Measurements from ENCODE around the gene MARS2. TPM values are rescaled to one million over a fixed set of nuclear protein-coding genes. Genes with fewer than 3 reads are reported as not detected.

The MARS2 gene
- polyA plus RNA-seq, 1 of the 3 experiments (the other 2 are of a cell fraction), result 2.4 TPM

DNA sequence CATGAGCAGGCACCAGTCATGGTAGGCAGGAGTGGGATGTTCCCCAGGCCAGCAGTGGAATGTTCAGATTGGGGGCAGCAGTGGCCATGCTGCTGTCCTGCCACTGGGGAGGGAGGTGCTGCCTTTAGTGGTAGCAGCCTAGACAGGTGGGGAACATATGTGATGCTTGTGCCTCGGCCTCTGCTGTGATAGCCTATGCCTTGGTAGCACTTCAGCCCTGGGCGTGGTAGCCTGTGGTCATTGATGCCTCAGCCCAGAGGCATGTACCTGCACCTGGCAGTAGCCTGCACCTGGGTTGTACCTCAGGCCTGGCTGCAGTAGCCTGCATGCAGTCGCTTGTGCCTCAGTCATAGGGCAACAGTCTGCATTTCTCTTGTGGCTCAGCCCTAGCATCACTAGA, 36.9 kb upstream of the MARS2 start (continued):
- TF ChIP-seq, protein P1, sequence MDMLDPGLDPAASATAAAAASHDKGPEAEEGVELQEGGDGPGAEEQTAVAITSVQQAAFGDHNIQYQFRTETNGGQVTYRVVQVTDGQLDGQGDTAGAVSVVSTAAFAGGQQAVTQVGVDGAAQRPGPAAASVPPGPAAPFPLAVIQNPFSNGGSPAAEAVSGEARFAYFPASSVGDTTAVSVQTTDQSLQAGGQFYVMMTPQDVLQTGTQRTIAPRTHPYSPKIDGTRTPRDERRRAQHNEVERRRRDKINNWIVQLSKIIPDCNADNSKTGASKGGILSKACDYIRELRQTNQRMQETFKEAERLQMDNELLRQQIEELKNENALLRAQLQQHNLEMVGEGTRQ (IDR thresholded peaks at IDR 0.05; ENCODE audit: borderline replicate concordance, low read depth, low read length), result no peak
- no peak for TF ChIP-seq CHD2 (IDR thresholded peaks at IDR 0.05; ENCODE audit: low read length, partially characterized antibody)
- TF ChIP-seq RXRA (IDR thresholded peaks at IDR 0.05; ENCODE audit: borderline replicate concordance, low read depth), result no peak
- TF ChIP-seq RAD21 (IDR thresholded peaks at IDR 0.05; ENCODE audit: low read length), result no peak
- TF ChIP-seq FOXJ3 (CRISPR knock-in tag; IDR thresholded peaks at IDR 0.05), result no peak
- TF ChIP-seq SIN3A (IDR thresholded peaks at IDR 0.05; ENCODE audit: borderline replicate concordance, low read depth, low read length), result no peak
- no peak for TF ChIP-seq NFIC (IDR thresholded peaks at IDR 0.05; ENCODE audit: borderline replicate concordance)

DNA sequence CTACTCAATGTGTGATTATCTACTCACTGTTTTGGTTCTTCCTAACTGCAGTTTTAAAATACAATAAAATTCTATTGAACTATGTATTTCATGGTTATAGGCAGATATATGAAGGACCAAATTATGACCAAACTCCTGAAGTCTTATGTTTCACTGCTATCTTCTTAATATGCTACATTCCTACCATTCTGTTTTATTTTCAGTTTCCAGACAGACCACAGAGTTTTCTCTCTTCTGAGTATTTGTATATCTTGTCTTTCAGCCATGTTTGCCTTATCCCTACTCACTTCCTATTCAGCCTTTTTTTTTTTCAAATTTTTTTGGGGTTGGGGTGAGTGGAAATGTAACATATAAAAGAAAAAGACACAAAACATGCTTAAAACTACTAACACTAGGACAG, 36.1 kb upstream of the MARS2 start:
- no peaks in the 10 kb centered on the region for H3K9me2 ChIP-seq
- no peak overlapping the region for H3K4me3 ChIP-seq (ENCODE audit: low read depth in 2 of 2, low read length in 1 of 2)
- no peak for DNase-seq
- H3K27me3 ChIP-seq (ENCODE audit: insufficient read depth), result no peaks in the 10 kb centered on the region
- H3F3A ChIP-seq (replicated peaks; ENCODE audit: insufficient read depth), result no peaks in the 10 kb centered on the region
- H3K4me1 ChIP-seq (ENCODE audit: control insufficient read depth in 1 of 2, insufficient read depth in 2 of 2, low read depth in 1 of 2, low read length in 1 of 2), result no peaks in the 10 kb centered on the region; a peak in 1 of 4 replicates
- no peaks in the 10 kb centered on the region for H3K36me3 ChIP-seq (replicated peaks in 1 of 2; ENCODE audit: control insufficient read depth in 1 of 2, insufficient read depth in 2 of 2, low read length in 1 of 2)
- TF ChIP-seq, protein P2, sequence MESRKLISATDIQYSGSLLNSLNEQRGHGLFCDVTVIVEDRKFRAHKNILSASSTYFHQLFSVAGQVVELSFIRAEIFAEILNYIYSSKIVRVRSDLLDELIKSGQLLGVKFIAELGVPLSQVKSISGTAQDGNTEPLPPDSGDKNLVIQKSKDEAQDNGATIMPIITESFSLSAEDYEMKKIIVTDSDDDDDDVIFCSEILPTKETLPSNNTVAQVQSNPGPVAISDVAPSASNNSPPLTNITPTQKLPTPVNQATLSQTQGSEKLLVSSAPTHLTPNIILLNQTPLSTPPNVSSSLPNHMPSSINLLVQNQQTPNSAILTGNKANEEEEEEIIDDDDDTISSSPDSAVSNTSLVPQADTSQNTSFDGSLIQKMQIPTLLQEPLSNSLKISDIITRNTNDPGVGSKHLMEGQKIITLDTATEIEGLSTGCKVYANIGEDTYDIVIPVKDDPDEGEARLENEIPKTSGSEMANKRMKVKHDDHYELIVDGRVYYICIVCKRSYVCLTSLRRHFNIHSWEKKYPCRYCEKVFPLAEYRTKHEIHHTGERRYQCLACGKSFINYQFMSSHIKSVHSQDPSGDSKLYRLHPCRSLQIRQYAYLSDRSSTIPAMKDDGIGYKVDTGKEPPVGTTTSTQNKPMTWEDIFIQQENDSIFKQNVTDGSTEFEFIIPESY (IDR thresholded peaks at IDR 0.05; ENCODE audit: borderline replicate concordance, low read depth), result no peak
- no peak for TF ChIP-seq NFIC (IDR thresholded peaks at IDR 0.05; ENCODE audit: borderline replicate concordance)
- TF ChIP-seq, protein P3, sequence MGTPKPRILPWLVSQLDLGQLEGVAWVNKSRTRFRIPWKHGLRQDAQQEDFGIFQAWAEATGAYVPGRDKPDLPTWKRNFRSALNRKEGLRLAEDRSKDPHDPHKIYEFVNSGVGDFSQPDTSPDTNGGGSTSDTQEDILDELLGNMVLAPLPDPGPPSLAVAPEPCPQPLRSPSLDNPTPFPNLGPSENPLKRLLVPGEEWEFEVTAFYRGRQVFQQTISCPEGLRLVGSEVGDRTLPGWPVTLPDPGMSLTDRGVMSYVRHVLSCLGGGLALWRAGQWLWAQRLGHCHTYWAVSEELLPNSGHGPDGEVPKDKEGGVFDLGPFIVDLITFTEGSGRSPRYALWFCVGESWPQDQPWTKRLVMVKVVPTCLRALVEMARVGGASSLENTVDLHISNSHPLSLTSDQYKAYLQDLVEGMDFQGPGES (IDR thresholded peaks at IDR 0.05; ENCODE audit: low read depth, low read length), result no peak
- no peak for TF ChIP-seq FOXM1 (IDR thresholded peaks at IDR 0.05; ENCODE audit: low read depth)
- no peak for TF ChIP-seq RFX5 (IDR thresholded peaks at IDR 0.05; ENCODE audit: low read length)
- no peak for TF ChIP-seq TAF1 (IDR thresholded peaks at IDR 0.05; ENCODE audit: borderline replicate concordance, low read depth, low read length)
- TF ChIP-seq SIN3A (IDR thresholded peaks at IDR 0.05; ENCODE audit: borderline replicate concordance, low read depth, low read length), result no peak
- no peak for TF ChIP-seq MXI1 (IDR thresholded peaks at IDR 0.05; ENCODE audit: low read depth, low read length)
- TF ChIP-seq, protein P4, sequence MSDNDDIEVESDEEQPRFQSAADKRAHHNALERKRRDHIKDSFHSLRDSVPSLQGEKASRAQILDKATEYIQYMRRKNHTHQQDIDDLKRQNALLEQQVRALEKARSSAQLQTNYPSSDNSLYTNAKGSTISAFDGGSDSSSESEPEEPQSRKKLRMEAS (IDR thresholded peaks at IDR 0.05; ENCODE audit: low read depth), result no peak
- TF ChIP-seq JUND (IDR thresholded peaks at IDR 0.05), result no peak
- TF ChIP-seq, protein P5, sequence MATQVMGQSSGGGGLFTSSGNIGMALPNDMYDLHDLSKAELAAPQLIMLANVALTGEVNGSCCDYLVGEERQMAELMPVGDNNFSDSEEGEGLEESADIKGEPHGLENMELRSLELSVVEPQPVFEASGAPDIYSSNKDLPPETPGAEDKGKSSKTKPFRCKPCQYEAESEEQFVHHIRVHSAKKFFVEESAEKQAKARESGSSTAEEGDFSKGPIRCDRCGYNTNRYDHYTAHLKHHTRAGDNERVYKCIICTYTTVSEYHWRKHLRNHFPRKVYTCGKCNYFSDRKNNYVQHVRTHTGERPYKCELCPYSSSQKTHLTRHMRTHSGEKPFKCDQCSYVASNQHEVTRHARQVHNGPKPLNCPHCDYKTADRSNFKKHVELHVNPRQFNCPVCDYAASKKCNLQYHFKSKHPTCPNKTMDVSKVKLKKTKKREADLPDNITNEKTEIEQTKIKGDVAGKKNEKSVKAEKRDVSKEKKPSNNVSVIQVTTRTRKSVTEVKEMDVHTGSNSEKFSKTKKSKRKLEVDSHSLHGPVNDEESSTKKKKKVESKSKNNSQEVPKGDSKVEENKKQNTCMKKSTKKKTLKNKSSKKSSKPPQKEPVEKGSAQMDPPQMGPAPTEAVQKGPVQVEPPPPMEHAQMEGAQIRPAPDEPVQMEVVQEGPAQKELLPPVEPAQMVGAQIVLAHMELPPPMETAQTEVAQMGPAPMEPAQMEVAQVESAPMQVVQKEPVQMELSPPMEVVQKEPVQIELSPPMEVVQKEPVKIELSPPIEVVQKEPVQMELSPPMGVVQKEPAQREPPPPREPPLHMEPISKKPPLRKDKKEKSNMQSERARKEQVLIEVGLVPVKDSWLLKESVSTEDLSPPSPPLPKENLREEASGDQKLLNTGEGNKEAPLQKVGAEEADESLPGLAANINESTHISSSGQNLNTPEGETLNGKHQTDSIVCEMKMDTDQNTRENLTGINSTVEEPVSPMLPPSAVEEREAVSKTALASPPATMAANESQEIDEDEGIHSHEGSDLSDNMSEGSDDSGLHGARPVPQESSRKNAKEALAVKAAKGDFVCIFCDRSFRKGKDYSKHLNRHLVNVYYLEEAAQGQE (IDR thresholded peaks at IDR 0.05; ENCODE audit: low read depth, low read length), result no peak
- no peak for TF ChIP-seq RXRA (IDR thresholded peaks at IDR 0.05; ENCODE audit: borderline replicate concordance, low read depth)
- TF ChIP-seq GABPA (IDR thresholded peaks at IDR 0.05; ENCODE audit: low read depth), result no peak
- TF ChIP-seq FOSL2 (IDR thresholded peaks at IDR 0.05; ENCODE audit: borderline replicate concordance, low read depth), result no peak
- no peak for TF ChIP-seq SMC3 (IDR thresholded peaks at IDR 0.05; ENCODE audit: low read depth, low read length)
- no peak for TF ChIP-seq YY1 (IDR thresholded peaks at IDR 0.05; ENCODE audit: low read depth)
- no peak for TF ChIP-seq RCOR1 (IDR thresholded peaks at IDR 0.05; ENCODE audit: low read length)
- TF ChIP-seq GATA2 (CRISPR knock-in tag; IDR thresholded peaks at IDR 0.05), result no peak
- no peak for TF ChIP-seq ELF1 (IDR thresholded peaks at IDR 0.05)
- CTCF ChIA-PET, result no interaction called here
- no peaks in the 10 kb centered on the region for H3K9me3 ChIP-seq
- POLR2A ChIA-PET, result no interaction called here
- H3K27ac ChIP-seq (ENCODE audit: low read depth in 2 of 2, low read length in 1 of 2), result no peak overlapping the region
- no peak overlapping the region for H3K4me2 ChIP-seq
- H3K79me2 ChIP-seq (ENCODE audit: insufficient read depth), result no peaks in the 10 kb centered on the region
- H2AFZ ChIP-seq (ENCODE audit: low read depth), result no peak overlapping the region
- no peak overlapping the region for H3K9ac ChIP-seq
- no peaks in the 10 kb centered on the region for H4K20me1 ChIP-seq (ENCODE audit: insufficient read depth)

All from SK-N-SH (cell line).